VCaP (cell line): ENCODE data around the gene DNAJC8.

Experiments
- H3K27ac ChIP-seq: fragments of 450-650 bp; 2 replicates; pipeline ENCODE4 v1.5.1; 2017
- CTCF ChIP-seq: fragments of 450-650 bp; conservative IDR thresholded peaks from 2 replicates; pipeline ENCODE4 v1.5.1; 2017; ENCODE audit warnings: mild to moderate bottlenecking, moderate library complexity

The DNAJC8 gene

GRCh38 chr1:28232558-28233263 lies at the start of gene DNAJC8:
Gene DNAJC8 (minus strand): TSS chr1:28233029. CDS start chr1:28232998, 31 bp downstream.
- TF ChIP-seq CTCF, result no peak
- peak within 1 kb of the TSS; percentile 77 for H3K27ac ChIP-seq

- TF ChIP-seq CTCF, result no peak
- no peak overlapping the region for H3K27ac ChIP-seq
Observed at GRCh38 chr1:28281608-28282425, 49.0 kb upstream of the DNAJC8 start.

GRCh38 chr1:28280977-28281381 lies 48.1 kb upstream of the DNAJC8 start:
- no peak overlapping the region for H3K27ac ChIP-seq
- no peak for TF ChIP-seq CTCF

GRCh38 chr1:28280501-28280900 lies 47.7 kb upstream of the DNAJC8 start:
- no peak overlapping the region for H3K27ac ChIP-seq
- TF ChIP-seq CTCF, result no peak

- no peak for TF ChIP-seq CTCF
- no peak overlapping the region for H3K27ac ChIP-seq
Observed at GRCh38 chr1:28279721-28280120, 46.9 kb upstream of the DNAJC8 start.

GRCh38 chr1:28278763-28279162 lies 45.9 kb upstream of the DNAJC8 start:
- no peak for TF ChIP-seq CTCF
- no peak overlapping the region for H3K27ac ChIP-seq

- no peak for TF ChIP-seq CTCF
- H3K27ac ChIP-seq, result no peak overlapping the region
Observed at GRCh38 chr1:28273216-28273860, 40.5 kb upstream of the DNAJC8 start.
